Caco-2 (cell line): Measurements from ENCODE around the gene C3orf18. TPM values are rescaled to one million over a fixed set of nuclear protein-coding genes. Genes with fewer than 3 reads are reported as not detected.

Experiments
- BruUV-seq: library from RNA; stranded (reverse); fragments of 400-500 nt; replicated peaks from 2 replicates; lab custom pipeline; 2021; lab: Mats Ljungman, UMichigan
- CTCF ChIA-PET: fragments of 300-600 bp; sonication (Branson Sonifier 250); formaldehyde crosslinking; loops from one replicate; lab custom pipeline; 2022; ENCODE audit warnings: antibody characterized with exemption; lab: Charles Lee
- POLR2A ChIA-PET: fragments of 300-600 bp; sonication (Branson Sonifier 250); formaldehyde crosslinking; loops from one replicate; lab custom pipeline; 2022; ENCODE audit warnings: antibody characterized with exemption; lab: Charles Lee
- DNase-seq, 2 experiments: peaks; one replicate each; pipeline versions ENCODE4 v3.0.0 to v3.0.0-alpha.2; 2020 to 2022
- H3K27me3 ChIP-seq: replicated peaks from 2 replicates; pipeline ENCODE4 v1.6.0; 2011; ENCODE audit warnings: low read length; ENCODE audit not compliant: control insufficient read depth, insufficient read depth
- H3K36me3 ChIP-seq: 2 replicates; pipeline ENCODE4 v1.5.1; 2011; ENCODE audit warnings: low read length; ENCODE audit not compliant: control insufficient read depth, insufficient read depth
- H3K4me1 ChIP-seq: fragments of 250-450 bp; sonication (Bioruptor Pico); 2 replicates; pipeline ENCODE4 v1.5.1; 2020; ENCODE audit warnings: mild to moderate bottlenecking
- H3K4me3 ChIP-seq: 2 replicates; pipeline ENCODE4 v1.5.1; 2011; ENCODE audit warnings: low read depth, mild to moderate bottlenecking, control low read depth, low read length
- H3K9me3 ChIP-seq: fragments of 250-450 bp; sonication (Bioruptor Pico); 2 replicates; pipeline ENCODE4 v1.5.1; 2020; ENCODE audit warnings: mild to moderate bottlenecking, moderate library complexity
- H3K27ac Mint-ChIP-seq: one replicate; pipeline ENCODE4 v1.8.0; 2022; ENCODE audit warnings: mixed read lengths; ENCODE audit not compliant: unreplicated experiment
- H3K27me3 Mint-ChIP-seq: one replicate; pipeline ENCODE4 v1.8.0; 2022; ENCODE audit warnings: mixed read lengths; ENCODE audit not compliant: insufficient read depth, unreplicated experiment
- H3K36me3 Mint-ChIP-seq: one replicate; pipeline ENCODE4 v1.8.0; 2022; ENCODE audit warnings: mild to moderate bottlenecking, mixed read lengths; ENCODE audit not compliant: insufficient read depth, unreplicated experiment
- H3K4me1 Mint-ChIP-seq: one replicate; pipeline ENCODE4 v1.8.0; 2022; ENCODE audit warnings: low read depth, mixed read lengths; ENCODE audit not compliant: unreplicated experiment
- H3K4me3 Mint-ChIP-seq: one replicate; pipeline ENCODE4 v1.8.0; 2022; ENCODE audit warnings: mild to moderate bottlenecking, moderate library complexity, mixed read lengths; ENCODE audit not compliant: unreplicated experiment
- H3K9me3 Mint-ChIP-seq: one replicate; pipeline ENCODE4 v1.8.0; 2022; ENCODE audit warnings: mixed read lengths; ENCODE audit not compliant: unreplicated experiment
- CTCF ChIP-seq, 2 experiments: fragments of 200-600 bp in 1 of 2; IDR thresholded peaks; 1 replicate in 1 of 2; 2 replicates in 1 of 2; pipeline versions ENCODE4 v1.5.1 to v1.8.0; 2011 to 2022; ENCODE audit warnings: antibody characterized with exemption in 1 of 2, control low read depth in 1 of 2, inconsistent platforms in 1 of 2, low read depth in 1 of 2, low read length in 1 of 2, mild to moderate bottlenecking in 1 of 2, moderate library complexity in 1 of 2; ENCODE audit not compliant: insufficient read depth in 1 of 2, severe bottlenecking in 1 of 2, unreplicated experiment in 1 of 2
- intact Hi-C: fragments of 100-400 bp; cut with micrococcal nuclease; formaldehyde crosslinking; loops from one replicate; pipeline ENCODE4 v1.10.0; 2022; ENCODE audit not compliant: unreplicated experiment
- total RNA-seq: library from RNA; stranded (reverse); gene quantifications from 2 replicates; pipeline ENCODE4 v1.2.3, GENCODE V29; 2022

C3orf18 gene
- total RNA-seq, 1 experiment from 2014 or later = 2.1 TPM

DNA sequence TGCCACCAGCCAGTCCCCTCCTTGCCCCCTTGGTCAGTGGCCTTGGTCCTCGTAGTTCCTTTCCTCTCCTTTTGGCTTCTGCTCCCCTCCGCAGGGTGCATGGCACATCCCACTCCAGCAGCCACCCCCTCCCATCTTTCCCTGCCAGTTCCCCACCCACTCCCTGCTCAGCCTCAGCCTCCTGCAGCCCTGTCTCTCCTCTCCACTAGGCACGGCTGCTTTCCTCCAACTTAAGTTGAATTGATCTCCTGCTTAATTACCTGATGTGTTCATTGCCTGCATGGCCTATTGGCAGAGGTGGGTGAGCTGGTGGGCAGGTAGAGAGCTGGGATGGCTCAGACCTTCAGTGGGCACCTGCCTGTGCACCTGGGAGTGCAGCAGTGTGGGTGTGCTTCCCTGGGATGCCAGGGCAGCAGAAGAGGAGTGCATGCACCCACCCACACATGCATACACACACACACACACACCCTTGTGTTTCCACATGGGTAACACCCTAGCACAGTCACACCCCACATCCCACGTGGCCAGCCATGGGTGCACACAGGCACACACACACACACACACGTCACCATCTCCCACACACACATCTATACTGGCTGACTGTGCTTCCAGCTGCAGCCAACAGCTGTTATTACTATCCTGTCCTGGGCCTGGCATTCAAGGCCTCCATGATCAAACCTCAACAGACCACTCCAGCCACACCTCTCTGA, 30.9 kb downstream of the C3orf18 start:
- Histone ChIP-seq H3K4me1 (no peaks in the 10 kb centered on the region), H3K4me3 (no peak overlapping the region), H3K9me3 (no peaks in the 10 kb centered on the region), H3K27me3 (no peaks in the 10 kb centered on the region; the same call in none of the 2 replicates), H3K36me3 (no peaks in the 10 kb centered on the region)
- TF ChIP-seq CTCF (IDR thresholded peaks at IDR 0.05; ENCODE audit: insufficient read depth in 1 of 2, low read depth in 1 of 2, low read length in 1 of 2, severe bottlenecking in 1 of 2, unreplicated experiment in 1 of 2) = no peak
- H3K36me3 Mint-ChIP-seq = no peaks in the 10 kb centered on the region
- ChIA-PET POLR2A (no interaction called here), CTCF (no interaction called here)
- no peaks in the 10 kb centered on the region for H3K9me3 Mint-ChIP-seq
- BruUV-seq = no TSS peak
- H3K4me1 Mint-ChIP-seq = no peaks in the 10 kb centered on the region
- peaks cover 32% of the 10 kb centered on the region for H3K27me3 Mint-ChIP-seq
- intact Hi-C loops = no loop called here
- H3K4me3 Mint-ChIP-seq = no peak overlapping the region
- DNase-seq = no peak
- no peak overlapping the region for H3K27ac Mint-ChIP-seq

DNA sequence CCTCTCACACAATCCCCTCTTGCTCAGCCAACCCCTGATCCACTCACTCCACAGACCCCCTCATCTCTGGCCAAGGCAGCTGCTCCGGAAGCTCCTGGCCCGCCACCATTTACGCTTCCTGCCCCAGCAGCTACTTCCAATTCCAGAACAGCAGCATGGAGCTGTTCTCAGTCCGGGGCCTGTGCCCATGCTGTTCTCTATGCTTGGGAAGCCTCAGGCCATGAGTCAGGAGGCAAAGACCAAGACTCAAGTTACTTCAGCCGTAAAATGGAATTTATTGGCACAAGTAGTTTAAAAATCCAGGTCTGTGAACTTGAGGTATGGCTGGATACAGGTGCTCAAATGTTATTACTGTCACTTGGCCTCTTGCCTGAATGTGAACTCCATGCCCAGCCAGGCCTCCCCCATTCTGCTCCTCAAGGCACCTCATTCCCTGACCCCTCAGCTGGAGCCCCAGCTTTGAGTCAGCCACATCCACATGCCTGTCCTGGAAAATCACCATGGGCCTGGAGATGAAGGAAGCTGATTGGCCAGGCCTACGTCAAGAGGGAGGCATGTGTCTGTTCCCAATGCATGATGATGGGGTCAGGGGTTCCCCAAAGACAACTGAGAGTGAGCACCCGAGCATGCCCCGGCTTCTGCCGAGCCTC, 32.7 kb downstream of the C3orf18 start:
- Mint-ChIP-seq H3K27me3 (peaks cover 33% of the 10 kb centered on the region), H3K4me1 (no peaks in the 10 kb centered on the region), H3K36me3 (no peaks in the 10 kb centered on the region), H3K4me3 (no peak overlapping the region), H3K9me3 (no peaks in the 10 kb centered on the region), H3K27ac (no peak overlapping the region)
- POLR2A ChIA-PET = no interaction called here
- Histone ChIP-seq H3K9me3 (no peaks in the 10 kb centered on the region), H3K4me3 (no peak overlapping the region), H3K36me3 (no peaks in the 10 kb centered on the region), H3K4me1 (peaks cover 4% of the 10 kb centered on the region; the same call in 1 of the 2 replicates), H3K27me3 (peaks cover 2% of the 10 kb centered on the region)
- intact Hi-C loops = no loop called here
- CTCF ChIA-PET = interaction anchor here (0.6 kb wide), 1 partner anchor 11 kb away, joined by 3 read pairs; no protein-coding TSS in a partner anchor
- BruUV-seq = no TSS peak
- DNase-seq = no peak
- TF ChIP-seq CTCF (IDR thresholded peaks at IDR 0.05; ENCODE audit: insufficient read depth in 1 of 2, low read depth in 1 of 2, low read length in 1 of 2, severe bottlenecking in 1 of 2, unreplicated experiment in 1 of 2) = no peak

- Histone ChIP-seq H3K36me3 (no peaks in the 10 kb centered on the region), H3K4me1 (peaks cover 4% of the 10 kb centered on the region; the same call in 1 of the 2 replicates), H3K27me3 (peaks cover 2% of the 10 kb centered on the region), H3K4me3 (no peak overlapping the region), H3K9me3 (no peaks in the 10 kb centered on the region)
- Mint-ChIP-seq H3K27ac (no peak overlapping the region), H3K36me3 (no peaks in the 10 kb centered on the region), H3K4me1 (no peaks in the 10 kb centered on the region), H3K27me3 (peaks cover 38% of the 10 kb centered on the region), H3K9me3 (no peaks in the 10 kb centered on the region), H3K4me3 (no peak overlapping the region)
- no peak for TF ChIP-seq CTCF (IDR thresholded peaks at IDR 0.05; ENCODE audit: insufficient read depth in 1 of 2, low read depth in 1 of 2, low read length in 1 of 2, severe bottlenecking in 1 of 2, unreplicated experiment in 1 of 2)
- ChIA-PET POLR2A (no interaction called here), CTCF (interaction anchor here (0.6 kb wide), 1 partner anchor 8 kb away, joined by 3 read pairs; no protein-coding TSS in a partner anchor)
- no peak for DNase-seq
- BruUV-seq = no TSS peak
- intact Hi-C loops = no loop called here
Observed at GRCh38 chr3:50533807-50534461, 33.6 kb downstream of the C3orf18 start.
